Superior temporal gyrus (tissue), 1 donor: ENCODE data around the gene MTPN.

Source experiments
- DNase-seq: peaks from one replicate; pipeline ENCODE4 v3.0.0-alpha.2; 2016; ENCODE audit errors: extremely low spot score

MTPN gene

GRCh38 chr7:135957627-135958026 lies 19.5 kb downstream of the MTPN start:
- no peak for DNase-seq

- no peak for DNase-seq
Observed at GRCh38 chr7:135956393-135956792, 20.8 kb downstream of the MTPN start.

GRCh38 chr7:135950972-135951371 lies 26.2 kb downstream of the MTPN start:
- no peak for DNase-seq

- DNase-seq = no peak
Observed at GRCh38 chr7:135950429-135950828, 26.7 kb downstream of the MTPN start.

GRCh38 chr7:135946289-135947055 lies 30.7 kb downstream of the MTPN start:
- no peak for DNase-seq

GRCh38 chr7:135944753-135945152 lies 32.4 kb downstream of the MTPN start:
- no peak for DNase-seq

GRCh38 chr7:135943134-135943879 lies 33.9 kb downstream of the MTPN start:
- DNase-seq = no peak

GRCh38 chr7:135942614-135943013 lies 34.5 kb downstream of the MTPN start:
- DNase-seq = no peak

- no peak for DNase-seq
Observed at GRCh38 chr7:135940077-135941075, 36.8 kb downstream of the MTPN start.

- no peak for DNase-seq
Observed at GRCh38 chr7:135939261-135939812, 37.8 kb downstream of the MTPN start.

- no peak for DNase-seq
Observed at GRCh38 chr7:135938563-135938962, 38.6 kb downstream of the MTPN start.

GRCh38 chr7:135938086-135938485 lies 39.1 kb downstream of the MTPN start:
- no peak for DNase-seq

- DNase-seq = no peak
Observed at GRCh38 chr7:135936497-135937217, 40.5 kb downstream of the MTPN start.

- DNase-seq = no peak
Observed at GRCh38 chr7:135934651-135935050, 42.5 kb downstream of the MTPN start.

GRCh38 chr7:135933509-135934188 lies 43.5 kb downstream of the MTPN start:
- no peak for DNase-seq

- no peak for DNase-seq
Observed at GRCh38 chr7:135932131-135932530, 45.0 kb downstream of the MTPN start.

GRCh38 chr7:135930565-135931461 lies 46.3 kb downstream of the MTPN start:
- no peak for DNase-seq

- DNase-seq = no peak
Observed at GRCh38 chr7:135929722-135930141, 47.4 kb downstream of the MTPN start.

- no peak for DNase-seq
Observed at GRCh38 chr7:135929249-135929648, 47.9 kb downstream of the MTPN start.
